ENCODE data around the gene ADGRG1.
"Not testable (repeated sequence)": the region's sequence is repeated elsewhere in the genome, so short reads cannot be mapped to it uniquely, and the experiment has no call there.

ADGRG1 gene

GRCh38 chr16:57704905-57705852, 76.7 kb downstream of the ADGRG1 start:
- DNase-seq = no peak

DNA sequence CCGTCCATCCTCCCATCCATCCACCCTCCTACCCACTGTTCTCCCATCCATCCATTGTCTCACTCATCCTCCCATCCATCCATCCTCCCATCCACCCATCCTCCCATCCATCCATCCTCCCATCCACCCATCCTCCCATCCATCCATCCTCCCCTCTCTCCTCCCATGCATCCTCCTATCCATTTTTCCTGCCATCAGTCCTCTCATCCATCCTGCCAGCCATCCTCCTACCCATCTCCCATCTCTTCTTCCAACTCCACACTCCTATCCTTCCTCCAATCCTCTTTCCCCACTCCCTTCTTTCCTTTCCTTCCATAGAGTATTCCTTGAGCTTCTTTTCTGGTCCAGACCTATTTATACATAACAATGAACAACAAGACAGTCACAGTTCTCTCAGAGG, 78.3 kb downstream of the ADGRG1 start:
- DNase-seq = no peak

DNA sequence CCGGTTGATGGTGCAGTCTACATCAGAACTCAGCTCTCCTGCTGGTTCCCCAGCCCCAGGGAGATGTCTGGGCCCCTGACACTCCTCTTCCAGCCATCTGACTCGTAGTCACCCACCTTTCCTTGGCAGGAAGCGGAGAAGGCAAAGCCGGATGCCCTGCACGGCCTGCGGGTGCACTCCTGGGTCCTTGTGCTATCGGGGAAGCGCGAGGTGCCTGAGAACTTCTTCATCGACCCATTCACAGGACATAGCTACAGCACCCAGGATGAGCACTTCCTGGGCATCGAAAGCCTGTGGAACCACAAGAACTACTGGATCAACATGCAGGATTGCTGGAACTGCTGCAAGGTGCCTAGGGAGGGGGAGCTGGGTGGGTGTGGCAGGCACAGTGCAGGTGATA, 78.9 kb downstream of the ADGRG1 start:
- no peak for DNase-seq

DNA sequence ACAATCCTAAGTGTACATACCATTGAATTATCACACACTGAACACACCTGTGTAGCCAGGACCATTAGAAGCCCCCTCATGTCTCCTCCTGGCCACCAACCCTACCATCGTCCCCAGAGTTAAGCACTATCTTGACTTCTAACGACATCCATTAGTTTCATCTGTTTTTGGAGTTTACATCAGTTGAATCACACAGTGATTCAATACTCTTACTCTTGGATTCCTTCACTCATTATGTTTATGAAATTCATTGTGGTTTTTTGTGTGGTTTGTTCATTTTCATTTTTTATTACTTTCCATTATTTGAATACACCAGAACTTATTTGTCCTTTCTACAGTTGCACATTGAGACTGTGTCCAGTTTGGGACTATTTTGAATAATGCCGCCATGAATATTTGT, 79.7 kb downstream of the ADGRG1 start:
- DNase-seq = no peak

- no peak for DNase-seq
Measured at GRCh38 chr16:57709663-57710062, 81.2 kb downstream of the ADGRG1 start.

GRCh38 chr16:57711346-57711745, 82.9 kb downstream of the ADGRG1 start:
- DNase-seq = no peak

DNA sequence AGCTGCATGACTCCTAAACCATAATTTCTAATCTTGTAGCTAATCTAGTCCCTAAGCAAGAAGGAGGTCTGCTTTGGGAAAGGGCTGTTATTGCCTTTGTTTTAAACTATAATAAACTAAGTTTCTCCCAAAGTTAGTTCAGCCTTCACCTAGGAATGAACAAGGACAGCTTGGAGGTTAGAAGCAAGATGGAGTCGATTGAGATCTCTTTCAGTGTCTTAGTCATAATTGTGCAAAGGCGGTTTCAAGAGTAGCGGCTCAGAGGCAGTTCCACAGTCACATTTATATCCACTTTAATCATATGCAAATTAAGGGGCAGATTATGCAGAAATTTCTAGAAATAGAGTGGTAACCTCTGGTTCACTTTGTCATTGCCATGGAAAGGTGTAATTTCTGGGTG, 83.6 kb downstream of the ADGRG1 start:
- DNase-seq = no peak

- not testable (repeated sequence) for DNase-seq
Measured at GRCh38 chr16:57712569-57712968, 84.1 kb downstream of the ADGRG1 start.

DNA sequence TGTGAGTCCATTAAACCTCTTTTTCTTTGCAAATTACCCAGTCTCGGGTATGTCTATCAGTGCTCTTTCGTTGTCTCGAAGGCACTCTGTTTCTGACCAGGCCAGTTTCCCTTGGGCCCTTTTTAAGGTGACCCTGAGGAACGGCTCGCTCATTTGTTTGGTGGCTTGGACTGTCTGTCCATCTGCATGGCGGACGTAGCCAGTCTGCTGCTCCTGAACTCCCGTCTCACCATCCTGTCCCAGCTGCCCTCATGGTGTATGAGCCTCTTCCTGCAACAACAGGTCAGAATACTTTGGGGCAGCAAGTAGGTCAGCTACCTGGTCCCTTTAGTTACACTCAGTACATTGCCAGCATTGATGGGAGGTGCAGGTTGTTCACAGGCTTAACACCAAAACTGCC, 85.2 kb downstream of the ADGRG1 start:
- no peak for DNase-seq

- DNase-seq = no peak
Measured at GRCh38 chr16:57714047-57714446, 85.6 kb downstream of the ADGRG1 start.
